ENCODE data around the gene PIPOX.

The PIPOX gene

GRCh38 chr17:29048440-29049368 is 5.8 kb downstream of the PIPOX start:
- no peak for DNase-seq (ENCODE audit: low spot score)

- DNase-seq (ENCODE audit: low spot score): no peak
These were observed 6.7 kb downstream of the PIPOX start for GRCh38 chr17:29049541-29050145.

DNA sequence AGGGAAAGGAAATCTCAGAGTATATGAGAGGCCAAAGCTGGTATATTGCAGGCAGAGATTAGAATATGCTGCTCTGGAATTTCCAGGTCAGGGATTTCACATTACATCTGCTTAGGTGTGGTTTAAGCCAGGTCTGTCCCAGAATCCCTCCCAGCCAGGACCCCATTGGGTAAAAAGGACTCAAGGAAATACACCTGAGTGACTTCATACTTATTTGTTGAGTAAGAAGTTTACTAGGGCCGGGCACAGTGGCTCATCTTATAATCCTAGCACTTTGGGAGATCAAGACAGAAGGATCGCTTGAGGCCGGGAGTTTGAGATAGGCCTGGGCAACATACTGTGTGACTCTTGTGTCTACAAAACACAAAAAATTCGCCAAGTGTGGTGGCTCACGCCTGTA is 7.2 kb downstream of the PIPOX start:
- DNase-seq (ENCODE audit: low spot score): no peak

GRCh38 chr17:29051194-29051593 is 8.3 kb downstream of the PIPOX start:
- DNase-seq (ENCODE audit: low spot score): no peak

DNA sequence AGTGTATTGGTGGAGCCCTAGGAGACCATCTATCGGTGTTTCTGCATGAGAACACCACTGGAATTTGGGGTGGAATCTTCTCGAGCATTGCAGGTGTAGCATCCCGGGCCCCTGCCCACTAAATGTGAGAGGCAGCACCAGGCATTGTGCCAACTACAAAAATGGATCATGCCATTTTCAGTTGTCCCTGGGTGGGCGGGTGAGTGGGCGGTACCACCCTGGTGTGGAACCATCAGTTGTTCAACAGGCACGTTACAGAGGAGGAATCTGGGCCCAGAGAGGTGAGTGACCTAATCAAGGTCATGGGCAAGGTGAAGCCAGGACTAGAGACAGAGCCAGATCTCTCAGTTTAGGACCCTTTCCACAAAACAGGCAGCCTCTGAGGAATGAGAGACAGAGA is 8.8 kb downstream of the PIPOX start:
- no peak for DNase-seq (ENCODE audit: low spot score)

DNA sequence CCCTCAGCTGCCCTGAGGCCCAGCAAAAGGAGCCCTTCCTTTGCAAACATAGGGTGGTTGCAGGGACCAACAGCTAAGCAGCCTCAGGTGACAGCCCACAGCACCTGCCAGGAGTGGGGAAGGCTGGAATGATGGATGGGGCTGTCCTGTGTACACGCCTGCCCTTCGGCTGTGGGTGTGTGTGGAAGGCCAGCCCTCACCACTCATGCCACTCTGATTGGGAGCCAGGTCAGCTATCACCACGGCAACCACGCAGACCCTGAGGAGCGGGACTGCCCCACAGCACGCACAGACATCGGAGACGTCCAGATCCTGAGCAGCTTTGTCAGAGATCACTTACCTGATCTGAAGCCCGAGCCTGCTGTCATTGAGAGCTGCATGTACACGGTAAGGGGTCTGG is 11.9 kb downstream of the PIPOX start:
- no peak for DNase-seq (ENCODE audit: low spot score)

- no peak for DNase-seq (ENCODE audit: low spot score)
These were observed 14.4 kb downstream of the PIPOX start for GRCh38 chr17:29057361-29057760.

DNA sequence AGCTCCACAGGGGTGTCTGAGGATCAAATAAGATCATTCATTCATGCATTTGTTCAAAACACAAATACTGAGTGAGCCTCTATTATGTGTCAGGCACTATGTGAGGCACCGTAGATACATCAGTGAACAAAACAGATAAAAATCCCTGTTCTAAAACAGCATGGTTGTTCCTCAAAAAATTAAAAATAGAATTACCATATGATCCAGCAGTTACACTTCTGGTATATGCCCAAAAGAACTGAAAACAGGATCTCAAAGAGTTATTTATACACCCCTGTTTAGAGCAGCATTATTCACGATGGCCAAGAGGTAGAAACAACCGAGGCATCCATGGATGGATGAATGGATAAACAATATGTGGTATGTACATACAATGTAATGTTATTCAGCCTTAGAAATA is 15.4 kb downstream of the PIPOX start:
- no peak for DNase-seq (ENCODE audit: low spot score)

DNA sequence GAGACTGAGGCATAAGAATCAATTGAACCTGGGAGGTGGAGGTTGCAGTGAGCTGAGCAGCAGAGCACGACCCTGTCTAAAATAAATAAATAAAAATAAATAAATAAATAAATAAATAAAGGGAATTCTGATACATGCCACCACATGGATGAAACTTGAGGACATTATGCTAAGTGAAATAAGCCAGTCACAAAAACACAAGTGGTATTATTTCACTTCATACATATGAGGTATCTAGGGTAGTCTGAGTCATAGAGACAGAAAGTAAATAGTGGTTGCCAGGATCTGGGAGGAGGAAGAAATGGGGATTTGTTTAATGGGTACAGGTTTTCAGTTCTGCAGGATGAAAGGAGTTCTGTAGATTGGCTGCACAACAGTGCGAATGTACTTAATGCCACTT is 16.3 kb downstream of the PIPOX start:
- DNase-seq (ENCODE audit: low spot score): peak; percentile 39

DNA sequence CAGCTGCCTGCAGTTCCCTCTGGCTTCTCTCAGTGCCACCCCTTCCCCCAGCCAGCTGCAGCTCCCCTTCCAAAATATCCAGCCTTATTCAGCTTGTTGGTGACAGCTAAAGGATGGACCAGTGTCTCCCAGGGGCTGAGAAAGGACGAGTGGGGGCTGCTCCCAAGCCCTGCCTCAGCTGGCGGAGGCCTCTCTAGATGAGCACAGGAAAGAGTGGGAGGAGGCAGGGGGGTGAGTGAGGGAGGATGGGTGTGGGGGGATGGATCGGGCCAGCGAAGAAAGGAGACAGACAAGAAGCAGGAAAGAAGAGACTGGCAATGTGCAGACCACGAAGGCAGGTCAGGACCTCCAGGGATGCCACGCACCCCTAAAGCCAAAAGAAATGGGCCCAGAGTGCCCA is 17.5 kb downstream of the PIPOX start:
- DNase-seq (ENCODE audit: low spot score): no peak

- no peak for DNase-seq (ENCODE audit: low spot score)
These were observed 18.1 kb downstream of the PIPOX start for GRCh38 chr17:29061036-29061435.

DNA sequence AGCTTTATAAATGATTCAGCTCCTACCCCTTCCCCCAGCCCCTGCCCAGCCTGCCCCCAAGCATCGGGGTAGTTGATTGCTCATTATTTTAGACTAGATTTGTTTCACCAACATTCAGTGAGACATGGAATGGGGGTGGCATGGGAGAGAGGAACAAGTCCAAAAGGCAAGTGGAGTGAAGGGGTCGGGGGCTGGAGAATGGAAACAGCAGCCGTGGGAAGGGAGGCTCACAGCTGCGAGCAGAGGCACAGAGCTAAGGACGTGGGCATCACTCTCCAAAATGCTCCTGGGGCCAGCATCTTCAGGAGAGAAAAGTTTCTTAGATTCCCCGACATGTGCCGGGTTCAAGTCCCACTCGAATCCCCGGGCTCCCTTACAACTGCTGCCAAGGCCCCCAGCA is 19.3 kb downstream of the PIPOX start:
- DNase-seq (ENCODE audit: low spot score): no peak

- DNase-seq (ENCODE audit: low spot score): no peak
These were observed 21.1 kb downstream of the PIPOX start for GRCh38 chr17:29063992-29064391.

GRCh38 chr17:29066047-29066446 is 23.1 kb downstream of the PIPOX start:
- no peak for DNase-seq (ENCODE audit: low spot score)

- no peak for DNase-seq (ENCODE audit: low spot score)
These were observed 23.7 kb downstream of the PIPOX start for GRCh38 chr17:29066606-29067005.

GRCh38 chr17:29068818-29069217 is 25.9 kb downstream of the PIPOX start:
- no peak for DNase-seq (ENCODE audit: low spot score)

DNA sequence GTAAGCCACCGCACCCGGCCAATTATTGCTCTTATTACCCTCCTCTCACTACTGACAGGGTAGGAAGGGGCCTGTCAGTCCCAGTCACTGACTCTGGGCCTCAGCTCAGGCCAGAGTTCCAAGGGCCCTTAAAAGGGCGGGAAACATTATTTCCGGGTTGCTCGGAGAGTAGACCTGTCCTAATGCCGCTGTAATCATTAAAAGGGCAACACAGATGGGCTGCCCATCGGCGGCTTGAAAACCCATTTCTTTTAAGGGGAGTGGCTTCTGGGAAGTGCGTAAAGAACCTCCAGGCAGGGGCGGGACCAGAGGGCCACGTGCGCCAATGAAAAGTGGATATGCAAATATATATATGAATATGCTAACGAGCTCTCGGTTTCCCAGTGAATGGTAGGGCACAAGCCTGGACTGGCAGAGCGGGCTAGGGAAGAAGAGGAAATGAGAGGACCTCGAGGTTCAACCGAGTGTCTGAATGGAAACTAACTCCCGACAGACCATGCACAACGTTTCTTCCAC is 26.6 kb downstream of the PIPOX start:
- no peak for DNase-seq (ENCODE audit: low spot score)

DNA sequence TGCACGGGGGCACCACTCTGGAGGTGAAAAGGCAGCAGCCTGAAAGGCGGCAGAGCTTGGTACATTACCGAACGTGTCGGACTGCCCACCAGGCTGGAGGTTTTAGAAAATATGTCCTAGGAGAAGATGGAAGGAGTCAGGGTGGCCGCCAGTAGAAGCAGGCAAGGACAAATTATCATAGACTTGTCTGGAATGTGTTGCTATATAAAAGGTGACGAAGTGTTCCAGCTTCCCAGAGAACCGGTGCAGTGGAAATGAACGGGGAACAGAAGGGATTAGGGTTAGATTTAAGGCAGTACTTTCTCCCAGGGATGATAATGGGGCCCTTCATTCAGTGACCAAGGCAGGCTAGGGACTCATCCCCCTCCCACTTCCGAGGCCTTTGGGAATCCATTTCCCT is 27.4 kb downstream of the PIPOX start:
- DNase-seq (ENCODE audit: low spot score): no peak

GRCh38 chr17:29070781-29071180 is 27.8 kb downstream of the PIPOX start:
- no peak for DNase-seq (ENCODE audit: low spot score)

DNA sequence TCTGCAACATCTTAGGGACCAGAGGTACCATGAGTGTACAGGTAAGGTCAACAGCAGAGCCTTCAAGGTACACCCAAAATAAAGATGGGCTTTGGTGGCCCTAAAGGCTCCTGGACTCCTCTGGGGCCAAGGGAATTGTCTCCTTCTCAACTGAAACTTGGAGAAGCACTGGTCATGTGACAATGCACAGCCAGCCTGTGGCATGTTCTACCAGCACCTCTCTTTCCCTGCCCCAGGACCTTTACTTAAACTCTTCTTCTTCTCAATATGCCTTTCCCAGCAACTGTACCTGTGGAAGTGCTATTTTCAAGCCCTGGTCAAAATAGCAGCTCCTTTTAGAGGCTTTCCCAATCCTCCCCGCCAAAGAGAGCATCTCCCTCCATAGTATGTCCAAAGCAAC is 28.4 kb downstream of the PIPOX start:
- DNase-seq (ENCODE audit: low spot score): no peak

DNA sequence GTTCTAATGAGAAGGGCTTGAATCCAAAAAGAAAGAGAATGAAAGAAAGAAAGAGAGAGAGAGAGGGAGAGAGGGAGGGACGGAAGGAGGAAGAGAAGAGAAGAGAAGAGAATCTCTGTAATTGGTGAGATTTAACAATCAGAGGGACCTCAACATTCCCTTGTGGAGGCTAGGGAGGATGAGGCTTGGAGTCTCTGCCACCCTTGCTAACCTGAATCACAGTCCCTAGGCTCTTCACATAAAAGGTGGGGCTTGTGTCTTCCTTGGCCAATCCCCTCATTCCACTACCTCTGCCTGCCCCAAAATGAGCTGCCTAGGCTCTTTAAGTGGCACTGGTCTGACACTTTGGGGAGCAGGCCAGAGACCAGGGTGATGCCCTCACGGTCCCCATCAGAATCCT is 30.1 kb downstream of the PIPOX start:
- DNase-seq (ENCODE audit: low spot score): no peak

- no peak for DNase-seq (ENCODE audit: low spot score)
These were observed 30.6 kb downstream of the PIPOX start for GRCh38 chr17:29073520-29073919.

- DNase-seq (ENCODE audit: low spot score): no peak
These were observed 31.5 kb downstream of the PIPOX start for GRCh38 chr17:29074488-29074887.
